Adrenal gland (tissue), 5 donors: ENCODE measurements around the gene TMEM151B.

ENCODE experiments used
- POLR2A ChIP-seq, 2 donors: fragments of 450-650 bp; IDR thresholded peaks; one replicate each; pipeline ENCODE4 v1.6.1; 2017; ENCODE audit warnings: antibody characterized with exemption in 2 of 2, mild to moderate bottlenecking in 2 of 2, moderate library complexity in 1 of 2
- TF ChIP-seq, protein P1 (sequence below), 6 experiments: fragments of 450-650 bp in 4 of 6; fragments of 200-600 bp in 2 of 6; sonication (generic) in 1 of 6; IDR thresholded peaks; 1 replicate in 5 of 6; 2 replicates in 1 of 6; pipeline versions ENCODE4 v1.5.1 to v1.8.0; 2016 to 2021; ENCODE audit warnings: antibody characterized with exemption in 6 of 6, mild to moderate bottlenecking in 2 of 6, moderate library complexity in 1 of 6
- donor health status: DM: no; HTN: no; CAD: no.

- TF ChIP-seq, protein P1, sequence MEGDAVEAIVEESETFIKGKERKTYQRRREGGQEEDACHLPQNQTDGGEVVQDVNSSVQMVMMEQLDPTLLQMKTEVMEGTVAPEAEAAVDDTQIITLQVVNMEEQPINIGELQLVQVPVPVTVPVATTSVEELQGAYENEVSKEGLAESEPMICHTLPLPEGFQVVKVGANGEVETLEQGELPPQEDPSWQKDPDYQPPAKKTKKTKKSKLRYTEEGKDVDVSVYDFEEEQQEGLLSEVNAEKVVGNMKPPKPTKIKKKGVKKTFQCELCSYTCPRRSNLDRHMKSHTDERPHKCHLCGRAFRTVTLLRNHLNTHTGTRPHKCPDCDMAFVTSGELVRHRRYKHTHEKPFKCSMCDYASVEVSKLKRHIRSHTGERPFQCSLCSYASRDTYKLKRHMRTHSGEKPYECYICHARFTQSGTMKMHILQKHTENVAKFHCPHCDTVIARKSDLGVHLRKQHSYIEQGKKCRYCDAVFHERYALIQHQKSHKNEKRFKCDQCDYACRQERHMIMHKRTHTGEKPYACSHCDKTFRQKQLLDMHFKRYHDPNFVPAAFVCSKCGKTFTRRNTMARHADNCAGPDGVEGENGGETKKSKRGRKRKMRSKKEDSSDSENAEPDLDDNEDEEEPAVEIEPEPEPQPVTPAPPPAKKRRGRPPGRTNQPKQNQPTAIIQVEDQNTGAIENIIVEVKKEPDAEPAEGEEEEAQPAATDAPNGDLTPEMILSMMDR (IDR thresholded peaks at IDR 0.05), result no peak
- TF ChIP-seq POLR2A (IDR thresholded peaks at IDR 0.05), result no peak
Measured at GRCh38 chr6:44342489-44342888, 72.2 kb downstream of the TMEM151B start, which contains the start of gene SPATS1.
